H9 (cell line): ENCODE measurements around the gene RBMS3. TPM values are rescaled to one million over a fixed set of nuclear protein-coding genes. Genes with fewer than 3 reads are reported as not detected.

Experiments used
- DNase-seq: peaks from one replicate; pipeline ENCODE4 v3.0.0-alpha.2; 2017
- H2AFZ ChIP-seq: one replicate; pipeline ENCODE4 v1.6.1; 2013; ENCODE audit warnings: mild to moderate bottlenecking, low read length, control low read depth, moderate library complexity
- H2AK5ac ChIP-seq: 2 replicates; pipeline ENCODE4 v1.6.1; 2013; ENCODE audit warnings: low read length, control low read depth, mixed read lengths; ENCODE audit not compliant: insufficient read length
- H2BK120ac ChIP-seq: one replicate; pipeline ENCODE4 v1.6.1; 2013; ENCODE audit warnings: low read depth, mild to moderate bottlenecking, low read length, control low read depth, inconsistent platforms; ENCODE audit not compliant: poor library complexity, severe bottlenecking
- H2BK12ac ChIP-seq: 2 replicates; pipeline ENCODE4 v1.6.1; 2013; ENCODE audit warnings: low read length, control low read depth, mixed read lengths, low read depth; ENCODE audit not compliant: insufficient read length
- H2BK15ac ChIP-seq: 2 replicates; pipeline ENCODE4 v1.6.1; 2013; ENCODE audit warnings: low read depth, low read length, control low read depth
- H2BK20ac ChIP-seq: one replicate; pipeline ENCODE4 v1.6.1; 2013; ENCODE audit warnings: low read depth, mild to moderate bottlenecking, low read length, control low read depth, inconsistent platforms; ENCODE audit not compliant: poor library complexity, severe bottlenecking
- H2BK5ac ChIP-seq: 2 replicates; pipeline ENCODE4 v1.6.1; 2013; ENCODE audit warnings: low read length, control low read depth, mixed read lengths; ENCODE audit not compliant: insufficient read length
- H3K14ac ChIP-seq: 2 replicates; pipeline ENCODE4 v1.6.1; 2013; ENCODE audit warnings: low read length, control low read depth; ENCODE audit not compliant: insufficient read depth
- H3K18ac ChIP-seq: 2 replicates; pipeline ENCODE4 v1.6.1; 2013; ENCODE audit warnings: low read depth, mild to moderate bottlenecking, mixed read lengths, low read length, control low read depth; ENCODE audit not compliant: insufficient read length
- H3K23ac ChIP-seq: 2 replicates; pipeline ENCODE4 v1.6.1; 2013; ENCODE audit warnings: low read length, control low read depth, mixed read lengths, low read depth; ENCODE audit not compliant: insufficient read length
- H3K23me2 ChIP-seq: 2 replicates; pipeline ENCODE4 v1.6.1; 2013; ENCODE audit warnings: low read depth, mild to moderate bottlenecking, mixed read lengths, low read length, control low read depth; ENCODE audit not compliant: insufficient read length, poor library complexity, severe bottlenecking
- H3K27ac ChIP-seq: 2 replicates; pipeline ENCODE4 v1.5.1; 2013; ENCODE audit warnings: low read length, control low read depth, mixed read lengths, low read depth; ENCODE audit not compliant: insufficient read length
- H3K27me3 ChIP-seq: 2 replicates; pipeline ENCODE4 v1.6.1; 2013; ENCODE audit warnings: low read length, control low read depth, inconsistent platforms; ENCODE audit not compliant: insufficient read depth
- H3K4ac ChIP-seq: 2 replicates; pipeline ENCODE4 v1.6.1; 2013; ENCODE audit warnings: low read depth, mild to moderate bottlenecking, control low read depth, inconsistent platforms, low read length, moderate library complexity
- H3K4me1 ChIP-seq: 2 replicates; pipeline ENCODE4 v1.6.1; 2013; ENCODE audit warnings: low read length, control low read depth, inconsistent platforms; ENCODE audit not compliant: insufficient read depth
- H3K4me2 ChIP-seq: 2 replicates; pipeline ENCODE4 v1.6.1; 2013; ENCODE audit warnings: low read length, control low read depth, mixed read lengths; ENCODE audit not compliant: insufficient read length, insufficient read depth
- H3K56ac ChIP-seq: 2 replicates; pipeline ENCODE4 v1.6.1; 2013; ENCODE audit warnings: low read depth, mild to moderate bottlenecking, mixed read lengths, low read length, control low read depth; ENCODE audit not compliant: insufficient read length
- H3K79me1 ChIP-seq: 2 replicates; pipeline ENCODE4 v1.6.1; 2013; ENCODE audit warnings: low read depth, mild to moderate bottlenecking, moderate library complexity, low read length, control low read depth, inconsistent platforms; ENCODE audit not compliant: insufficient read depth, poor library complexity, severe bottlenecking
- H3K79me2 ChIP-seq: 2 replicates; pipeline ENCODE4 v1.6.1; 2013; ENCODE audit warnings: low read length, control low read depth, inconsistent platforms; ENCODE audit not compliant: insufficient read depth
- H3K9ac ChIP-seq: 2 replicates; pipeline ENCODE4 v1.6.1; 2013; ENCODE audit warnings: low read length, control low read depth, mixed read lengths; ENCODE audit not compliant: insufficient read length; ENCODE audit errors: extremely low read depth
- H3K9me3 ChIP-seq: one replicate; pipeline ENCODE4 v1.6.1; 2013; ENCODE audit warnings: low read depth, low read length, inconsistent platforms; ENCODE audit not compliant: control insufficient read depth
- H3T11ph ChIP-seq: one replicate; pipeline ENCODE4 v1.6.1; 2013; ENCODE audit warnings: mild to moderate bottlenecking, low read length, control low read depth, inconsistent platforms
- H4K20me1 ChIP-seq: one replicate; pipeline ENCODE4 v1.6.1; 2013; ENCODE audit not compliant: control insufficient read depth, insufficient read length, insufficient read depth
- H4K5ac ChIP-seq: 2 replicates; pipeline ENCODE4 v1.6.1; 2013; ENCODE audit warnings: low read depth, mild to moderate bottlenecking, mixed read lengths, low read length, control low read depth; ENCODE audit not compliant: insufficient read length
- H4K8ac ChIP-seq: replicated peaks from 2 replicates; pipeline ENCODE4 v1.6.1; 2013; ENCODE audit warnings: low read length, control low read depth, mixed read lengths, low read depth; ENCODE audit not compliant: insufficient read length
- H4K91ac ChIP-seq: 2 replicates; pipeline ENCODE4 v1.6.1; 2013; ENCODE audit warnings: low read depth, mild to moderate bottlenecking, moderate library complexity, mixed read lengths, low read length, control low read depth; ENCODE audit not compliant: insufficient read length
- H3K27ac Mint-ChIP-seq, 3 experiments: 2 replicates in 2 of 3; 3 replicates in 1 of 3; pipeline ENCODE4 v1.8.0; 2020 to 2021; ENCODE audit warnings: mixed read lengths in 3 of 3, mild to moderate bottlenecking in 1 of 3, moderate library complexity in 1 of 3
- H3K27me3 Mint-ChIP-seq: 2 replicates; pipeline ENCODE4 v1.8.0; 2021; ENCODE audit warnings: low read depth, mild to moderate bottlenecking, moderate library complexity, mixed read lengths
- H3K36me3 Mint-ChIP-seq, 3 experiments: 2 replicates in 2 of 3; 3 replicates in 1 of 3; pipeline ENCODE4 v1.8.0; 2020 to 2021; ENCODE audit warnings: low read depth in 3 of 3, mixed read lengths in 3 of 3; ENCODE audit not compliant: insufficient read depth in 1 of 3
- H3K4me1 Mint-ChIP-seq, 2 experiments: 2 replicates each; pipeline ENCODE4 v1.8.0; 2020; ENCODE audit warnings: mixed read lengths in 2 of 2
- H3K4me3 Mint-ChIP-seq, 2 experiments: 2 replicates in 1 of 2; 3 replicates in 1 of 2; pipeline ENCODE4 v1.8.0; 2020 to 2021; ENCODE audit warnings: mild to moderate bottlenecking in 2 of 2, mixed read lengths in 2 of 2, moderate library complexity in 1 of 2
- H3K9me3 Mint-ChIP-seq, 2 experiments: 2 replicates in 1 of 2; 3 replicates in 1 of 2; pipeline ENCODE4 v1.8.0; 2020; ENCODE audit warnings: mild to moderate bottlenecking in 2 of 2, mixed read lengths in 2 of 2, moderate library complexity in 1 of 2
- total RNA-seq: library from RNA; stranded (reverse); gene quantifications from 2 replicates; pipeline ENCODE4 v1.2.1, GENCODE V29; 2021
- TF ChIP-seq, protein P1 (sequence below): fragments of 200-600 bp; sonication (generic); conservative IDR thresholded peaks from 3 replicates; pipeline ENCODE4 v1.8.0; 2021; ENCODE audit warnings: antibody characterized with exemption, mild to moderate bottlenecking

The RBMS3 gene
- total RNA-seq, 1 experiment from 2014 or later: 8.1 TPM

DNA sequence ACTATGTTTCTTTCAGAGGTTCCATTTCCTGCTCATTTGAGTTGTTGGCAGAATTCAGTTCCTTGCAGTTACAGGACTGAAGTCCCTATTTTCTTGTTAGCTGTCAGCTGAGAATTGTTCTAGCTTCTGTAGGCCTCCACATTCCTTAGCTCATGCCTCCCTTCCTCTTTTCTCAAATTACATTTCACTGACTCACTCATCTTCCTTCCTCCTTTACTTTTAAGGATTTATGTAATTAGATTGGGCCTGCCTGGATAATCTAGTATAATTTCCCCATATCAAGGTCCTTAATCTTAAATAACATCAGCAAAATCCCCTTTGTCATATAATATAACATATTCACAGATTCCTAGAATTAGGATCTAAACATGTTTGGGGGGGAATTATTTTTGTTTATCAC, 40.6 kb upstream of the RBMS3 start:
- no peak for DNase-seq
- no peak overlapping the region for H3K4me2 ChIP-seq

More for the DNA sequence above, 40.6 kb upstream of the RBMS3 start:
- Histone ChIP-seq H3K27me3 (no peaks in the 10 kb centered on the region), H3K23ac (no peak overlapping the region), H2BK12ac (no peak overlapping the region), H4K91ac (no peak overlapping the region), H3K4me1 (peaks cover 5% of the 10 kb centered on the region; the same call in 1 of the 2 replicates), H2AK5ac (no peak overlapping the region), H2BK120ac (no peak overlapping the region), H2BK20ac (no peak overlapping the region), H3K14ac (no peak overlapping the region), H3K79me1 (no peaks in the 10 kb centered on the region), H4K5ac (no peak overlapping the region), H2BK5ac (no peak overlapping the region), H4K20me1 (no peaks in the 10 kb centered on the region), H3K9me3 (no peaks in the 10 kb centered on the region), H4K8ac (no peak overlapping the region), H3T11ph (no peak overlapping the region), H3K79me2 (no peaks in the 10 kb centered on the region), H3K4ac (no peak overlapping the region), H3K23me2 (no peaks in the 10 kb centered on the region), H2AFZ (no peak overlapping the region), H3K27ac (no peak overlapping the region), H3K9ac (no peak overlapping the region), H3K18ac (no peak overlapping the region), H3K56ac (no peak overlapping the region), H2BK15ac (no peak overlapping the region)
- H3K4me1 Mint-ChIP-seq: peaks cover 24 to 37% of the 10 kb centered on the region in 2 experiments
- peak overlapping the region in 1 of 3 experiments; percentile 5; a peak in 1 of 7 replicates for H3K27ac Mint-ChIP-seq
- no peaks in the 10 kb centered on the region for H3K27me3 Mint-ChIP-seq
- H3K36me3 Mint-ChIP-seq: peaks cover 0 to 7% (median 4%) of the 10 kb centered on the region in 3 experiments; a peak in 5 of 7 replicates
- TF ChIP-seq, protein P1, sequence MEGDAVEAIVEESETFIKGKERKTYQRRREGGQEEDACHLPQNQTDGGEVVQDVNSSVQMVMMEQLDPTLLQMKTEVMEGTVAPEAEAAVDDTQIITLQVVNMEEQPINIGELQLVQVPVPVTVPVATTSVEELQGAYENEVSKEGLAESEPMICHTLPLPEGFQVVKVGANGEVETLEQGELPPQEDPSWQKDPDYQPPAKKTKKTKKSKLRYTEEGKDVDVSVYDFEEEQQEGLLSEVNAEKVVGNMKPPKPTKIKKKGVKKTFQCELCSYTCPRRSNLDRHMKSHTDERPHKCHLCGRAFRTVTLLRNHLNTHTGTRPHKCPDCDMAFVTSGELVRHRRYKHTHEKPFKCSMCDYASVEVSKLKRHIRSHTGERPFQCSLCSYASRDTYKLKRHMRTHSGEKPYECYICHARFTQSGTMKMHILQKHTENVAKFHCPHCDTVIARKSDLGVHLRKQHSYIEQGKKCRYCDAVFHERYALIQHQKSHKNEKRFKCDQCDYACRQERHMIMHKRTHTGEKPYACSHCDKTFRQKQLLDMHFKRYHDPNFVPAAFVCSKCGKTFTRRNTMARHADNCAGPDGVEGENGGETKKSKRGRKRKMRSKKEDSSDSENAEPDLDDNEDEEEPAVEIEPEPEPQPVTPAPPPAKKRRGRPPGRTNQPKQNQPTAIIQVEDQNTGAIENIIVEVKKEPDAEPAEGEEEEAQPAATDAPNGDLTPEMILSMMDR: no peak
- H3K4me3 Mint-ChIP-seq: no peak overlapping the region
- peaks cover 4% of the 10 kb centered on the region in 2 experiments; a peak in 4 of 5 replicates for H3K9me3 Mint-ChIP-seq
